GM13977 (cell line): ENCODE measurements around the gene ME1.

Experiments used
- DNase-seq: peaks from one replicate; pipeline ENCODE4 v3.0.0; 2012; ENCODE audit warnings: low spot score
- in situ Hi-C: fragments of 300-500 bp; cut with MboI; formaldehyde crosslinking; loops from one replicate; pipeline ENCODE4 v1.12.0; 2022; ENCODE audit warnings: low sequenced_read_pairs, low pct_unique_long_range_greater_than_20kb, mixed read lengths, inconsistent platforms; ENCODE audit not compliant: unreplicated experiment
- TF ChIP-seq, protein P1 (sequence below): IDR thresholded peaks from 2 replicates; pipeline ENCODE4 v1.5.1; 2012; ENCODE audit warnings: mild to moderate bottlenecking, control low read depth; ENCODE audit not compliant: insufficient read depth; ENCODE audit errors: extremely low read depth, missing control alignments

The ME1 gene

DNA sequence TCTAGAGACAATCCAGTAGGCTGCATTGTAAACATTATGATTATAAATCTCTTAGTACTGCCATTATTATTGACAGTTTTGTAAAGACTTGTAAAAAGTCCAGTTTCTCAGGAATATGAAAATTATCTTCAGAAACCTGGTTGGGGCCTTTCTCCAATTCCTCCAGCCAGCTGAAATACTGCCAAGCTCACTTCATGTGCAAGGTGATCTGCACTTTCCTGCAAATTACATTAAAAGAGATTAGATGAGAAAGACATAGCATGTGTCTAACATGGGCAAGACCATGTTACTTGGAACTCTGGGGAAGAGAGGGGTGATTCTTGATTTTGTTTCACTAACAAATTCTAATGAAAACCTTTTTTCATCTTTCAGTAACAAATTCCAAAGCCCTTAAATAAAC lies 261.7 kb downstream of the ME1 start:
- in situ Hi-C loops = no loop called here
- DNase-seq = no peak
- TF ChIP-seq, protein P1, sequence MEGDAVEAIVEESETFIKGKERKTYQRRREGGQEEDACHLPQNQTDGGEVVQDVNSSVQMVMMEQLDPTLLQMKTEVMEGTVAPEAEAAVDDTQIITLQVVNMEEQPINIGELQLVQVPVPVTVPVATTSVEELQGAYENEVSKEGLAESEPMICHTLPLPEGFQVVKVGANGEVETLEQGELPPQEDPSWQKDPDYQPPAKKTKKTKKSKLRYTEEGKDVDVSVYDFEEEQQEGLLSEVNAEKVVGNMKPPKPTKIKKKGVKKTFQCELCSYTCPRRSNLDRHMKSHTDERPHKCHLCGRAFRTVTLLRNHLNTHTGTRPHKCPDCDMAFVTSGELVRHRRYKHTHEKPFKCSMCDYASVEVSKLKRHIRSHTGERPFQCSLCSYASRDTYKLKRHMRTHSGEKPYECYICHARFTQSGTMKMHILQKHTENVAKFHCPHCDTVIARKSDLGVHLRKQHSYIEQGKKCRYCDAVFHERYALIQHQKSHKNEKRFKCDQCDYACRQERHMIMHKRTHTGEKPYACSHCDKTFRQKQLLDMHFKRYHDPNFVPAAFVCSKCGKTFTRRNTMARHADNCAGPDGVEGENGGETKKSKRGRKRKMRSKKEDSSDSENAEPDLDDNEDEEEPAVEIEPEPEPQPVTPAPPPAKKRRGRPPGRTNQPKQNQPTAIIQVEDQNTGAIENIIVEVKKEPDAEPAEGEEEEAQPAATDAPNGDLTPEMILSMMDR = no peak

DNA sequence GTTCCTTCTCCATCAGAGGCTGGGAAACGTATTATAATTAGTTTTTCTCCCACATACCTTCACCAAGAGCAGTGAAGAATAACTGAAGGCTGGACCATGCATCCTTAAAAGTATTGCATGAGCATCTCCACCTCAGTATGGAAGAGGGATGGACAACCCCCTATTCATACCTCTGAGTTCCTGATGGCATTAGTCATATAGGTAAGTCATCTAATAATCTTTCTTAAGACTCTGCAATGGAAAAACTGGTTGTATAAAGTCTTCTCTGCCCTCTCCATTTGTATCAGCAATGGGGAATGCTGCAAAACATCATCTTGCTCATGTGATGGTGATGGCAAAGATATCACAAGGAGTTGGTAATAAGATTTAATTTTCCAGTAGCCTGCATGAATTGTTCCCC lies 262.3 kb downstream of the ME1 start:
- TF ChIP-seq, protein P1 = no peak
- in situ Hi-C loops = no loop called here
- DNase-seq = no peak

DNA sequence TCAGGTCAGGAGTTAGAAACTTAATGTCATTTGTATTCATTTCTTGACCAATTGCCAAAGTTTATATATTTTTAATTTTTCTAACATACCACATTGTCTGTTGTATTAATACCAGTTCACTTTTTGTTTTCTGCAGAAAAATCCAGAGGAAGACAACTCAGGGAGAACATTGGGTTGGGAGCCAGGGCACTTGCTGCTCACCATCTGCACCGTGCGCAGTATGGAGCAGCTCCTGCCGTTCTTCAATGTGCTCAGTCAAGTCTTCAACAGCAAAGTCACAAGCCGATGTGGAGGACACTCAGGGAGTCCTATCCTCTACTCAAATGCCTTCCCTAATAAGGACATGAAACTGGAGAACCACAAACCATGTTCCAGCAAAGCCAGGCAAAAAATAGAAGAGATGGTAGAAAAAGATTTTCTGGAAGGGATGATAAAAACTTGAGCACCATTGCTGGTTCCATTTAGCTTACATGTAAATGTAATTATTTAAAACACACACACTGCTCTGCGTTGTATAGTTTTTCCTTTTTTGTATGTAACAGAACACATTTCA lies 263.0 kb downstream of the ME1 start:
- TF ChIP-seq, protein P1 = no peak
- no peak for DNase-seq
- in situ Hi-C loops = no loop called here
